ENCODE measurements around the gene NID1.

DNA sequence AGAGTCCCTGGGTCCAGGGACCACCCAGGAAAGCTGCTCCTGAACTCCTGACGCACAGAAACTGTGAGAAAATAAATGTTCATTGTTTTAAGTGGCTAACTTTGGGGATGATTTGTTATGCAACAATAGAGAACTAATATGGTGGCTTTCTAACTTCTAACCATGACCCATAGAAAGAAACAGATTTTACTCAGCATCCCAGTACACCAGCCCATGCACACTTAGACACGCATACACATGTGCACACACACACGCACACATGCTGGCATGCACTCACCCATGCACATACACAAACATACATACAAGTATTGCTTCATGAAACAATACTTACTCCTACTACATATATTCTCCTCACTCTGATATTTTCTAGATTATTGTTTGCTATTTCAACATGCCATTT, 57.1 kb downstream of the NID1 start:
- TF ChIP-seq, protein P1, sequence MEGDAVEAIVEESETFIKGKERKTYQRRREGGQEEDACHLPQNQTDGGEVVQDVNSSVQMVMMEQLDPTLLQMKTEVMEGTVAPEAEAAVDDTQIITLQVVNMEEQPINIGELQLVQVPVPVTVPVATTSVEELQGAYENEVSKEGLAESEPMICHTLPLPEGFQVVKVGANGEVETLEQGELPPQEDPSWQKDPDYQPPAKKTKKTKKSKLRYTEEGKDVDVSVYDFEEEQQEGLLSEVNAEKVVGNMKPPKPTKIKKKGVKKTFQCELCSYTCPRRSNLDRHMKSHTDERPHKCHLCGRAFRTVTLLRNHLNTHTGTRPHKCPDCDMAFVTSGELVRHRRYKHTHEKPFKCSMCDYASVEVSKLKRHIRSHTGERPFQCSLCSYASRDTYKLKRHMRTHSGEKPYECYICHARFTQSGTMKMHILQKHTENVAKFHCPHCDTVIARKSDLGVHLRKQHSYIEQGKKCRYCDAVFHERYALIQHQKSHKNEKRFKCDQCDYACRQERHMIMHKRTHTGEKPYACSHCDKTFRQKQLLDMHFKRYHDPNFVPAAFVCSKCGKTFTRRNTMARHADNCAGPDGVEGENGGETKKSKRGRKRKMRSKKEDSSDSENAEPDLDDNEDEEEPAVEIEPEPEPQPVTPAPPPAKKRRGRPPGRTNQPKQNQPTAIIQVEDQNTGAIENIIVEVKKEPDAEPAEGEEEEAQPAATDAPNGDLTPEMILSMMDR (IDR thresholded peaks at IDR 0.05): no peak
- TF ChIP-seq POLR2A (IDR thresholded peaks at IDR 0.05): no peak
